GM23338 (cell line): ENCODE measurements around the gene PFKFB1. TPM values are rescaled to one million over a fixed set of nuclear protein-coding genes. Genes with fewer than 3 reads are reported as not detected.

Experiments used
- ATAC-seq: fragments of 200-7000 bp; cut with Tn5 transposase; 3 replicates; pipeline ENCODE4 v1.9.1; 2020
- DNase-seq: peaks from one replicate; pipeline ENCODE4 v3.0.0-alpha.2; 2015; ENCODE audit warnings: low spot score
- H2AFZ ChIP-seq: fragments of 200-600 bp; sonication (generic); 2 replicates; pipeline ENCODE4 v1.8.0; 2016; ENCODE audit warnings: antibody characterized with exemption, mild to moderate bottlenecking, moderate library complexity
- H3F3A ChIP-seq: fragments of 200-600 bp; sonication (generic); replicated peaks from 2 replicates; pipeline ENCODE4 v1.8.0; 2017; ENCODE audit warnings: antibody characterized with exemption, mixed run types, low read depth
- H3K27ac ChIP-seq: fragments of 200-600 bp; sonication (generic); 2 replicates; pipeline ENCODE4 v1.6.1; 2016; ENCODE audit warnings: low read depth
- H3K27me3 ChIP-seq: fragments of 200-600 bp; sonication (generic); 2 replicates; pipeline ENCODE4 v1.8.0; 2016; ENCODE audit warnings: mild to moderate bottlenecking, mixed run types, moderate library complexity; ENCODE audit not compliant: insufficient read depth
- H3K36me3 ChIP-seq: fragments of 200-600 bp; sonication (generic); 2 replicates; pipeline ENCODE4 v1.8.0; 2016; ENCODE audit warnings: mild to moderate bottlenecking; ENCODE audit not compliant: insufficient read depth
- H3K4me1 ChIP-seq: fragments of 200-600 bp; sonication (generic); 2 replicates; pipeline ENCODE4 v1.8.0; 2016; ENCODE audit warnings: mild to moderate bottlenecking, moderate library complexity; ENCODE audit not compliant: insufficient read depth
- H3K4me2 ChIP-seq: fragments of 200-600 bp; sonication (generic); 2 replicates; pipeline ENCODE4 v1.7.1; 2017; ENCODE audit warnings: mixed run types
- H3K4me3 ChIP-seq: fragments of 200-600 bp; sonication (generic); 2 replicates; pipeline ENCODE4 v1.6.1; 2016; ENCODE audit warnings: mixed run types
- H3K79me2 ChIP-seq: fragments of 200-600 bp; sonication (generic); replicated peaks from 2 replicates; pipeline ENCODE4 v1.8.0; 2017; ENCODE audit warnings: mild to moderate bottlenecking; ENCODE audit not compliant: insufficient read depth
- H3K9me2 ChIP-seq: fragments of 200-600 bp; sonication (generic); 2 replicates; pipeline ENCODE4 v1.8.0; 2017; ENCODE audit not compliant: insufficient read depth
- H4K20me1 ChIP-seq: fragments of 200-600 bp; sonication (generic); replicated peaks from 2 replicates; pipeline ENCODE4 v1.8.0; 2017; ENCODE audit warnings: mild to moderate bottlenecking; ENCODE audit not compliant: insufficient read depth
- H3K27ac Mint-ChIP-seq: 2 replicates; pipeline ENCODE4 v1.8.0; 2020; ENCODE audit warnings: inconsistent platforms, mild to moderate bottlenecking, moderate library complexity, mixed read lengths
- H3K27me3 Mint-ChIP-seq: 3 replicates; pipeline ENCODE4 v1.8.0; 2022; ENCODE audit warnings: low read depth, mild to moderate bottlenecking, moderate library complexity, mixed read lengths, inconsistent platforms; ENCODE audit not compliant: insufficient read depth, poor library complexity
- H3K36me3 Mint-ChIP-seq: 3 replicates; pipeline ENCODE4 v1.8.0; 2021; ENCODE audit warnings: low read depth, mild to moderate bottlenecking, inconsistent platforms, moderate library complexity, mixed read lengths
- H3K4me1 Mint-ChIP-seq: 3 replicates; pipeline ENCODE4 v1.8.0; 2020; ENCODE audit warnings: mild to moderate bottlenecking, inconsistent platforms, mixed read lengths
- H3K4me3 Mint-ChIP-seq: 3 replicates; pipeline ENCODE4 v1.8.0; 2021; ENCODE audit warnings: moderate library complexity, mild to moderate bottlenecking, inconsistent platforms, mixed read lengths
- H3K9me3 Mint-ChIP-seq: 3 replicates; pipeline ENCODE4 v1.8.0; 2020; ENCODE audit warnings: moderate library complexity, mild to moderate bottlenecking, inconsistent platforms, mixed read lengths
- CREB1 ChIP-seq: fragments of 250-450 bp; sonication (Bioruptor Pico); IDR thresholded peaks from 2 replicates; pipeline ENCODE4 v1.5.0; 2020; ENCODE audit warnings: low read depth, mild to moderate bottlenecking, moderate library complexity
- EZH2 ChIP-seq: fragments of 200-600 bp; sonication (generic); IDR thresholded peaks from one replicate; pipeline ENCODE4 v1.8.0; 2017; ENCODE audit warnings: antibody characterized with exemption, mild to moderate bottlenecking, low read depth; ENCODE audit not compliant: unreplicated experiment
- POLR2AphosphoS5 ChIP-seq: IDR thresholded peaks from 2 replicates; pipeline ENCODE4 v1.6.1; 2016; ENCODE audit warnings: antibody characterized with exemption, low read depth
- STAT1 ChIP-seq: IDR thresholded peaks from one replicate; pipeline ENCODE4 v1.6.1; 2016; ENCODE audit warnings: antibody characterized with exemption; ENCODE audit not compliant: unreplicated experiment
- ZNF114 ChIP-seq: fragments of 250-450 bp; sonication (Bioruptor Pico); IDR thresholded peaks from 2 replicates; pipeline ENCODE4 v1.5.0; 2020; ENCODE audit warnings: mild to moderate bottlenecking, moderate library complexity
- ZNF331 ChIP-seq: fragments of 250-450 bp; sonication (Bioruptor Pico); IDR thresholded peaks from 2 replicates; pipeline ENCODE4 v1.5.0; 2020; ENCODE audit warnings: low read depth, mild to moderate bottlenecking, moderate library complexity
- polyA plus RNA-seq: library from polyadenylated mRNA; unstranded; fragments of >200 nt; fragmentation: Nextera tagmentation; extraction: Ambion mirVana; gene quantifications from 2 replicates; pipeline ENCODE4 v1.2.1, GENCODE V29; 2016
- total RNA-seq: library from RNA; depleted of rRNA; stranded (reverse); fragments of >200 nt; shearing (Covaris generic); gene quantifications from 2 replicates; pipeline ENCODE4 v1.2.3, GENCODE V29; 2014
- TF ChIP-seq, protein P1 (sequence below): IDR thresholded peaks from one replicate; pipeline ENCODE4 v1.6.1; 2018; ENCODE audit warnings: antibody characterized with exemption; ENCODE audit not compliant: unreplicated experiment
- TF ChIP-seq, protein P2 (sequence below), 2 experiments: fragments of 200-600 bp in 1 of 2; sonication (generic) in 1 of 2; conservative IDR thresholded peaks; 2 replicates each; pipeline versions ENCODE4 v1.5.1 to v1.6.1; 2016 to 2017; ENCODE audit warnings: antibody characterized with exemption in 2 of 2, low read depth in 2 of 2, mild to moderate bottlenecking in 2 of 2, moderate library complexity in 1 of 2
- TF ChIP-seq, protein P3 (sequence below): fragments of 250-450 bp; sonication (Bioruptor Pico); IDR thresholded peaks from 2 replicates; pipeline ENCODE4 v1.5.0; 2020; ENCODE audit warnings: mild to moderate bottlenecking, moderate library complexity
- TF ChIP-seq, protein P4 (sequence below): IDR thresholded peaks from 2 replicates; pipeline ENCODE4 v1.6.1; 2016; ENCODE audit warnings: antibody characterized with exemption

Gene PFKFB1
- total and polyA plus RNA-seq, 2 experiments from 2014 or later, result not detected

DNA sequence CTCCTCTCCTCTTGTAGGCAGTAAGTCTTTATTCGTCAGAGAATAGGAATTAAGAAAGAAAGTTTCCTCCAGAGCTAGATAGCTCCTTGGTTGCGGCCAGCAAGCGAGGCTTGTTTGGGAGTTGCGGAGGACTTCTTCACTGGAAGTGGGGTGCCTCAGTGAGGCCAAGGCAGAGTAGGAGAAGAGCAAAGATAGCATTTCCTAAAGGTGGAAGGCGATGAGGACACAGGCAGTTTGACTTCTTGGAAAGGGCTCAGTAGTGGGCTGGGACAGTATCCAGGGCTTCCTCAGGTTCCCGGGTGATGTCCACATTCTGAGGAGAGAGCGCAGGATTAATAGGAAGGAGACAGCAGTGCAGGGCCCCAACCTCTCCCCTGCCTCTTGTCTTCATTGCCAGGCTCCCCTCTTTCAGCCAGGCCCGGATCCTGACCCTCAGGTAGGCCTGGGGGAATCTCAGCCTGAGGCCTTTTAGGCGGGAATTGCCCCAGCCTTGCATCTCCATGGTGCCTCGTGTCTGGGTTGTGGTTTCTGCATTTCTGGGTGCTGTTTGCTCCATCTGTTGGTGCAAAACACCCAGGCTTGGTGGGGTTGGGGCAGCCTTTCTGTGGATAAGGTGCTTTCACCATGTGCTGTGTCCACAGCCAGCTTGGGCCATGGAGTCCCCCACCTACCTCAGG is 60.7 kb downstream of the PFKFB1 start (continued):
- TF ChIP-seq, protein P1, sequence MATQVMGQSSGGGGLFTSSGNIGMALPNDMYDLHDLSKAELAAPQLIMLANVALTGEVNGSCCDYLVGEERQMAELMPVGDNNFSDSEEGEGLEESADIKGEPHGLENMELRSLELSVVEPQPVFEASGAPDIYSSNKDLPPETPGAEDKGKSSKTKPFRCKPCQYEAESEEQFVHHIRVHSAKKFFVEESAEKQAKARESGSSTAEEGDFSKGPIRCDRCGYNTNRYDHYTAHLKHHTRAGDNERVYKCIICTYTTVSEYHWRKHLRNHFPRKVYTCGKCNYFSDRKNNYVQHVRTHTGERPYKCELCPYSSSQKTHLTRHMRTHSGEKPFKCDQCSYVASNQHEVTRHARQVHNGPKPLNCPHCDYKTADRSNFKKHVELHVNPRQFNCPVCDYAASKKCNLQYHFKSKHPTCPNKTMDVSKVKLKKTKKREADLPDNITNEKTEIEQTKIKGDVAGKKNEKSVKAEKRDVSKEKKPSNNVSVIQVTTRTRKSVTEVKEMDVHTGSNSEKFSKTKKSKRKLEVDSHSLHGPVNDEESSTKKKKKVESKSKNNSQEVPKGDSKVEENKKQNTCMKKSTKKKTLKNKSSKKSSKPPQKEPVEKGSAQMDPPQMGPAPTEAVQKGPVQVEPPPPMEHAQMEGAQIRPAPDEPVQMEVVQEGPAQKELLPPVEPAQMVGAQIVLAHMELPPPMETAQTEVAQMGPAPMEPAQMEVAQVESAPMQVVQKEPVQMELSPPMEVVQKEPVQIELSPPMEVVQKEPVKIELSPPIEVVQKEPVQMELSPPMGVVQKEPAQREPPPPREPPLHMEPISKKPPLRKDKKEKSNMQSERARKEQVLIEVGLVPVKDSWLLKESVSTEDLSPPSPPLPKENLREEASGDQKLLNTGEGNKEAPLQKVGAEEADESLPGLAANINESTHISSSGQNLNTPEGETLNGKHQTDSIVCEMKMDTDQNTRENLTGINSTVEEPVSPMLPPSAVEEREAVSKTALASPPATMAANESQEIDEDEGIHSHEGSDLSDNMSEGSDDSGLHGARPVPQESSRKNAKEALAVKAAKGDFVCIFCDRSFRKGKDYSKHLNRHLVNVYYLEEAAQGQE, result no peak
- TF ChIP-seq EZH2, result no peak

DNA sequence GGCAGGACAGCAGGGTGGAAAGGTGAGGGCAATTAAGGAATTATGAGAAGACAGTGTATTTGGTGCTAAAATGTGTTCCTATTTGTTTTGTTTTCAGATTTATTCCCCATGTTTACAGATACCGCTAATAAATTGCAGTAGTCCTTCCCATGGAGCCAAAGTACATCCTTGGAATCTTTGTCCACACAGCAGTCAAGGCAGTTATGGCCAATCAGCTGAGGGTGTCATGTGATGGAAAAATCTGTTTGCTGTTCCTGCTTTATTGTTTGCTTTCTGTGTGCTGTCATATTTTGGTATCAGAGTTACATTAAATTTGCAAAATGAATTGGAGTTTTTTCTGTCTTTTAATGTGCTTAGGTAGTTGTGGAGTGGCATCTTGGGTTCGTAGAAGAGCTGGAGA is 62.9 kb downstream of the PFKFB1 start:
- peaks cover 37% of the 10 kb centered on the region for H3K36me3 Mint-ChIP-seq
- no peak overlapping the region for H3K4me2 ChIP-seq
- no peaks in the 10 kb centered on the region; the same call in 2 of the 3 replicates for H3K9me3 Mint-ChIP-seq
- no peaks in the 10 kb centered on the region for H4K20me1 ChIP-seq
- no peaks in the 10 kb centered on the region for H3K4me1 ChIP-seq
- no peak overlapping the region for H3K27ac ChIP-seq
- H3F3A ChIP-seq, result no peaks in the 10 kb centered on the region
- no peak overlapping the region for H3K4me3 Mint-ChIP-seq
- H3K27ac Mint-ChIP-seq, result no peak overlapping the region
- H3K79me2 ChIP-seq, result no peaks in the 10 kb centered on the region
- DNase-seq (no peak), ATAC-seq (no peak)
- no peak overlapping the region for H3K4me3 ChIP-seq
- H2AFZ ChIP-seq, result no peak overlapping the region
- H3K27me3 ChIP-seq, result no peaks in the 10 kb centered on the region
- no peaks in the 10 kb centered on the region for H3K27me3 Mint-ChIP-seq
- H3K36me3 ChIP-seq, result no peaks in the 10 kb centered on the region
- H3K9me2 ChIP-seq, result no peaks in the 10 kb centered on the region
- no peaks in the 10 kb centered on the region for H3K4me1 Mint-ChIP-seq
- TF ChIP-seq, protein P2, sequence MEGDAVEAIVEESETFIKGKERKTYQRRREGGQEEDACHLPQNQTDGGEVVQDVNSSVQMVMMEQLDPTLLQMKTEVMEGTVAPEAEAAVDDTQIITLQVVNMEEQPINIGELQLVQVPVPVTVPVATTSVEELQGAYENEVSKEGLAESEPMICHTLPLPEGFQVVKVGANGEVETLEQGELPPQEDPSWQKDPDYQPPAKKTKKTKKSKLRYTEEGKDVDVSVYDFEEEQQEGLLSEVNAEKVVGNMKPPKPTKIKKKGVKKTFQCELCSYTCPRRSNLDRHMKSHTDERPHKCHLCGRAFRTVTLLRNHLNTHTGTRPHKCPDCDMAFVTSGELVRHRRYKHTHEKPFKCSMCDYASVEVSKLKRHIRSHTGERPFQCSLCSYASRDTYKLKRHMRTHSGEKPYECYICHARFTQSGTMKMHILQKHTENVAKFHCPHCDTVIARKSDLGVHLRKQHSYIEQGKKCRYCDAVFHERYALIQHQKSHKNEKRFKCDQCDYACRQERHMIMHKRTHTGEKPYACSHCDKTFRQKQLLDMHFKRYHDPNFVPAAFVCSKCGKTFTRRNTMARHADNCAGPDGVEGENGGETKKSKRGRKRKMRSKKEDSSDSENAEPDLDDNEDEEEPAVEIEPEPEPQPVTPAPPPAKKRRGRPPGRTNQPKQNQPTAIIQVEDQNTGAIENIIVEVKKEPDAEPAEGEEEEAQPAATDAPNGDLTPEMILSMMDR (conservative IDR thresholded peaks at IDR 0.05; ENCODE audit: low read depth in 2 of 2), result no peak
- no peak for TF ChIP-seq POLR2AphosphoS5
- TF ChIP-seq ZNF114 (CRISPR knock-in tag), result no peak
- TF ChIP-seq, protein P3, sequence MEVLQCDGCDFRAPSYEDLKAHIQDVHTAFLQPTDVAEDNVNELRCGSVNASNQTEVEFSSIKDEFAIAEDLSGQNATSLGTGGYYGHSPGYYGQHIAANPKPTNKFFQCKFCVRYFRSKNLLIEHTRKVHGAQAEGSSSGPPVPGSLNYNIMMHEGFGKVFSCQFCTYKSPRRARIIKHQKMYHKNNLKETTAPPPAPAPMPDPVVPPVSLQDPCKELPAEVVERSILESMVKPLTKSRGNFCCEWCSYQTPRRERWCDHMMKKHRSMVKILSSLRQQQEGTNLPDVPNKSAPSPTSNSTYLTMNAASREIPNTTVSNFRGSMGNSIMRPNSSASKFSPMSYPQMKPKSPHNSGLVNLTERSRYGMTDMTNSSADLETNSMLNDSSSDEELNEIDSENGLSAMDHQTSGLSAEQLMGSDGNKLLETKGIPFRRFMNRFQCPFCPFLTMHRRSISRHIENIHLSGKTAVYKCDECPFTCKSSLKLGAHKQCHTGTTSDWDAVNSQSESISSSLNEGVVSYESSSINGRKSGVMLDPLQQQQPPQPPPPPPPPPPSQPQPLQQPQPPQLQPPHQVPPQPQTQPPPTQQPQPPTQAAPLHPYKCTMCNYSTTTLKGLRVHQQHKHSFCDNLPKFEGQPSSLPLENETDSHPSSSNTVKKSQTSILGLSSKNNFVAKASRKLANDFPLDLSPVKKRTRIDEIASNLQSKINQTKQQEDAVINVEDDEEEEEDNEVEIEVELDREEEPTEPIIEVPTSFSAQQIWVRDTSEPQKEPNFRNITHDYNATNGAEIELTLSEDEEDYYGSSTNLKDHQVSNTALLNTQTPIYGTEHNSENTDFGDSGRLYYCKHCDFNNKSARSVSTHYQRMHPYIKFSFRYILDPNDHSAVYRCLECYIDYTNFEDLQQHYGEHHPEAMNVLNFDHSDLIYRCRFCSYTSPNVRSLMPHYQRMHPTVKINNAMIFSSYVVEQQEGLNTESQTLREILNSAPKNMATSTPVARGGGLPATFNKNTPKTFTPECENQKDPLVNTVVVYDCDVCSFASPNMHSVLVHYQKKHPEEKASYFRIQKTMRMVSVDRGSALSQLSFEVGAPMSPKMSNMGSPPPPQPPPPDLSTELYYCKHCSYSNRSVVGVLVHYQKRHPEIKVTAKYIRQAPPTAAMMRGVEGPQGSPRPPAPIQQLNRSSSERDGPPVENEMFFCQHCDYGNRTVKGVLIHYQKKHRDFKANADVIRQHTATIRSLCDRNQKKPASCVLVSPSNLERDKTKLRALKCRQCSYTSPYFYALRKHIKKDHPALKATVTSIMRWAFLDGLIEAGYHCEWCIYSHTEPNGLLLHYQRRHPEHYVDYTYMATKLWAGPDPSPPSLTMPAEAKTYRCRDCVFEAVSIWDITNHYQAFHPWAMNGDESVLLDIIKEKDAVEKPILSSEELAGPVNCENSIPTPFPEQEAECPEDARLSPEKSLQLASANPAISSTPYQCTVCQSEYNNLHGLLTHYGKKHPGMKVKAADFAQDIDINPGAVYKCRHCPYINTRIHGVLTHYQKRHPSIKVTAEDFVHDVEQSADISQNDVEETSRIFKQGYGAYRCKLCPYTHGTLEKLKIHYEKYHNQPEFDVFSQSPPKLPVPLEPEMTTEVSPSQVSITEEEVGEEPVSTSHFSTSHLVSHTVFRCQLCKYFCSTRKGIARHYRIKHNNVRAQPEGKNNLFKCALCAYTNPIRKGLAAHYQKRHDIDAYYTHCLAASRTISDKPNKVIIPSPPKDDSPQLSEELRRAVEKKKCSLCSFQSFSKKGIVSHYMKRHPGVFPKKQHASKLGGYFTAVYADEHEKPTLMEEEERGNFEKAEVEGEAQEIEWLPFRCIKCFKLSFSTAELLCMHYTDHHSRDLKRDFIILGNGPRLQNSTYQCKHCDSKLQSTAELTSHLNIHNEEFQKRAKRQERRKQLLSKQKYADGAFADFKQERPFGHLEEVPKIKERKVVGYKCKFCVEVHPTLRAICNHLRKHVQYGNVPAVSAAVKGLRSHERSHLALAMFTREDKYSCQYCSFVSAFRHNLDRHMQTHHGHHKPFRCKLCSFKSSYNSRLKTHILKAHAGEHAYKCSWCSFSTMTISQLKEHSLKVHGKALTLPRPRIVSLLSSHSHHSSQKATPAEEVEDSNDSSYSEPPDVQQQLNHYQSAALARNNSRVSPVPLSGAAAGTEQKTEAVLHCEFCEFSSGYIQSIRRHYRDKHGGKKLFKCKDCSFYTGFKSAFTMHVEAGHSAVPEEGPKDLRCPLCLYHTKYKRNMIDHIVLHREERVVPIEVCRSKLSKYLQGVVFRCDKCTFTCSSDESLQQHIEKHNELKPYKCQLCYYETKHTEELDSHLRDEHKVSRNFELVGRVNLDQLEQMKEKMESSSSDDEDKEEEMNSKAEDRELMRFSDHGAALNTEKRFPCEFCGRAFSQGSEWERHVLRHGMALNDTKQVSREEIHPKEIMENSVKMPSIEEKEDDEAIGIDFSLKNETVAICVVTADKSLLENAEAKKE, result no peak
- no peak for TF ChIP-seq ZNF331
- TF ChIP-seq STAT1, result no peak
- TF ChIP-seq CREB1 (CRISPR knock-in tag), result no peak
- TF ChIP-seq, protein P4, sequence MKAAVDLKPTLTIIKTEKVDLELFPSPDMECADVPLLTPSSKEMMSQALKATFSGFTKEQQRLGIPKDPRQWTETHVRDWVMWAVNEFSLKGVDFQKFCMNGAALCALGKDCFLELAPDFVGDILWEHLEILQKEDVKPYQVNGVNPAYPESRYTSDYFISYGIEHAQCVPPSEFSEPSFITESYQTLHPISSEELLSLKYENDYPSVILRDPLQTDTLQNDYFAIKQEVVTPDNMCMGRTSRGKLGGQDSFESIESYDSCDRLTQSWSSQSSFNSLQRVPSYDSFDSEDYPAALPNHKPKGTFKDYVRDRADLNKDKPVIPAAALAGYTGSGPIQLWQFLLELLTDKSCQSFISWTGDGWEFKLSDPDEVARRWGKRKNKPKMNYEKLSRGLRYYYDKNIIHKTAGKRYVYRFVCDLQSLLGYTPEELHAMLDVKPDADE, result no peak
